GM19468 (cell line): Measurements from ENCODE around the gene IFFO2.

ENCODE experiments used
- ATAC-seq: cut with Tn5 transposase; IDR thresholded peaks from one replicate; pipeline ENCODE4 v1.9.1; 2021; ENCODE audit warnings: mild to moderate bottlenecking, moderate library complexity, moderate number of reproducible peaks; ENCODE audit not compliant: unreplicated experiment; ENCODE audit errors: extremely low read depth

The IFFO2 gene

GRCh38 chr1:18953731-18954231 is 2.7 kb downstream of the IFFO2 start:
- ATAC-seq = no peak

- ATAC-seq = no peak
Observed at GRCh38 chr1:18951818-18952391, 4.6 kb downstream of the IFFO2 start.

- ATAC-seq = no peak
Observed at GRCh38 chr1:18951416-18951815, 5.1 kb downstream of the IFFO2 start.

GRCh38 chr1:18950401-18951026 is 6.0 kb downstream of the IFFO2 start:
- ATAC-seq = no peak

- no peak for ATAC-seq
Observed at GRCh38 chr1:18949686-18950400, 6.6 kb downstream of the IFFO2 start.

- no peak for ATAC-seq
Observed at GRCh38 chr1:18948913-18949685, 7.4 kb downstream of the IFFO2 start.

GRCh38 chr1:18948048-18948912 is 8.2 kb downstream of the IFFO2 start:
- no peak for ATAC-seq

GRCh38 chr1:18947570-18947969 is 8.9 kb downstream of the IFFO2 start:
- ATAC-seq = no peak

GRCh38 chr1:18946550-18947381 is 9.7 kb downstream of the IFFO2 start:
- no peak for ATAC-seq

- ATAC-seq = no peak
Observed at GRCh38 chr1:18945401-18945849, 11.1 kb downstream of the IFFO2 start.

GRCh38 chr1:18944810-18945209 is 11.7 kb downstream of the IFFO2 start:
- no peak for ATAC-seq

GRCh38 chr1:18943914-18944572 is 12.4 kb downstream of the IFFO2 start:
- ATAC-seq = no peak

GRCh38 chr1:18943162-18943561 is 13.3 kb downstream of the IFFO2 start:
- ATAC-seq = no peak

GRCh38 chr1:18942340-18942739 is 14.1 kb downstream of the IFFO2 start:
- ATAC-seq = no peak

- no peak for ATAC-seq
Observed at GRCh38 chr1:18941221-18942141, 15.0 kb downstream of the IFFO2 start.

- no peak for ATAC-seq
Observed at GRCh38 chr1:18940303-18941020, 16.0 kb downstream of the IFFO2 start.
